ENCODE data around the gene RNF157. TPM values are rescaled to one million over a fixed set of nuclear protein-coding genes. Genes with fewer than 3 reads are reported as not detected.

Gene RNF157
- total RNA-seq, 2 donors from 2014 or later, result 9.6 to 11.2 TPM

GRCh38 chr17:76145231-76146052 lies 94.9 kb downstream of the RNF157 start:
- no peak overlapping the region for H3K4me3 ChIP-seq (ENCODE audit: low read length)
- no peak for TF ChIP-seq CTCF (conservative IDR thresholded peaks at IDR 0.05)
- Mint-ChIP-seq H3K36me3 (ENCODE audit: low read depth) (no peaks in the 10 kb centered on the region), H3K9me3 (no peaks in the 10 kb centered on the region), H3K4me3 (no peak overlapping the region), H3K27me3 (ENCODE audit: insufficient read depth) (peaks cover 52% of the 10 kb centered on the region), H3K4me1 (peaks cover 43% of the 10 kb centered on the region), H3K27ac (no peak overlapping the region)
- H3K9ac ChIP-seq (ENCODE audit: extremely low read depth, low read length, poor library complexity, severe bottlenecking), result no peak overlapping the region
- 77 to 82% methylated on average over 16 to 25 of the region's 25 CpGs for WGBS, 2 experiments (ENCODE audit: insufficient coverage in 1 of 2, insufficient read length in 1 of 2)
- no peaks in the 10 kb centered on the region for H3K36me3 ChIP-seq (ENCODE audit: control insufficient read depth, insufficient read depth, low read length)
- H3K4me1 ChIP-seq (ENCODE audit: control insufficient read depth, insufficient read depth, low read length), result peaks cover 6% of the 10 kb centered on the region
- no peak overlapping the region for H3K27ac ChIP-seq (ENCODE audit: low read depth, low read length)
- peaks cover 34% of the 10 kb centered on the region for H3K27me3 ChIP-seq (ENCODE audit: control insufficient read depth, insufficient read depth, low read length, poor library complexity, severe bottlenecking)
- DNase-seq, result peak; percentile 74
- H3K9me3 ChIP-seq (ENCODE audit: control insufficient read depth, low read length), result no peaks in the 10 kb centered on the region

DNA sequence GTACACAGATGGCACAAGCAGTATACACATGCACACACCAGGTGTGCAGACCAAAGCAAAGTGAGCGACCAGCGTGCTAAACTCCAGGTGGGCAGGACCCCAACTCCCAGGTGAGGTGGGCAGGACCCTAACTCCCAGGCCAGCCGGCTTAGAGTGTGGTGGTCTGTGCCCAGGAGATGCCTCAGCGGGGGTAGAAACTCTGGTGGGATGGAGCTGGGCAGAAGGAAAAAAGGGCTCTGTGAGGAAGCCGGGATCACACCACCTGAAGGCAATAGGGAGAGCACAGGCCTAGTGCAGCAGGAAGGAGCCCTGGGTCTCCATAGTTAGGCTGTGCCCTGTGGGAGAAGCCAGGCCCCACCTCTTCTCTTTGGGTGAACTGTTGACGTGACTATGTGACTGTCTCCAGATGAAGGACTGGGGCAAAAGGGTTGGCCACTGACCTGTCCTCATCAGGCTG lies 97.7 kb downstream of the RNF157 start:
- H3K36me3 ChIP-seq (ENCODE audit: control insufficient read depth, insufficient read depth, low read length), result no peaks in the 10 kb centered on the region
- Mint-ChIP-seq H3K27ac (no peak overlapping the region), H3K27me3 (ENCODE audit: insufficient read depth) (peaks cover 76% of the 10 kb centered on the region), H3K4me3 (no peak overlapping the region), H3K4me1 (peaks cover 51% of the 10 kb centered on the region), H3K36me3 (ENCODE audit: low read depth) (peaks cover 3% of the 10 kb centered on the region), H3K9me3 (no peaks in the 10 kb centered on the region)
- DNase-seq, result peak; percentile 59
- TF ChIP-seq CTCF (conservative IDR thresholded peaks at IDR 0.05), result no peak
- H3K4me1 ChIP-seq (ENCODE audit: control insufficient read depth, insufficient read depth, low read length), result peaks cover 19% of the 10 kb centered on the region
- no peaks in the 10 kb centered on the region for H3K9me3 ChIP-seq (ENCODE audit: control insufficient read depth, low read length)
- H3K27ac ChIP-seq (ENCODE audit: low read depth, low read length), result no peak overlapping the region
- no peak overlapping the region for H3K4me3 ChIP-seq (ENCODE audit: low read length)
- H3K9ac ChIP-seq (ENCODE audit: extremely low read depth, low read length, poor library complexity, severe bottlenecking), result no peak overlapping the region
- WGBS, 2 experiments (ENCODE audit: insufficient coverage in 1 of 2, insufficient read length in 1 of 2), result 81 to 82% methylated on average over 2 to 6 of the region's 6 CpGs
- peaks cover 60% of the 10 kb centered on the region for H3K27me3 ChIP-seq (ENCODE audit: control insufficient read depth, insufficient read depth, low read length, poor library complexity, severe bottlenecking)

GRCh38 chr17:76142039-76142584 lies 98.2 kb downstream of the RNF157 start:
- Histone ChIP-seq H3K4me3 (ENCODE audit: low read length) (peak overlapping the region; percentile 79), H3K9me3 (ENCODE audit: control insufficient read depth, low read length) (no peaks in the 10 kb centered on the region), H3K27me3 (ENCODE audit: control insufficient read depth, insufficient read depth, low read length, poor library complexity, severe bottlenecking) (peaks cover 66% of the 10 kb centered on the region), H3K36me3 (ENCODE audit: control insufficient read depth, insufficient read depth, low read length) (no peaks in the 10 kb centered on the region), H3K27ac (ENCODE audit: low read depth, low read length) (no peak overlapping the region), H3K9ac (ENCODE audit: extremely low read depth, low read length, poor library complexity, severe bottlenecking) (no peak overlapping the region), H3K4me1 (ENCODE audit: control insufficient read depth, insufficient read depth, low read length) (peaks cover 22% of the 10 kb centered on the region)
- TF ChIP-seq CTCF (conservative IDR thresholded peaks at IDR 0.05), result no peak
- H3K27ac Mint-ChIP-seq, result no peak overlapping the region
- peaks cover 79% of the 10 kb centered on the region for H3K27me3 Mint-ChIP-seq (ENCODE audit: insufficient read depth)
- WGBS, 2 experiments (ENCODE audit: insufficient coverage in 1 of 2, insufficient read length in 1 of 2), result 41 to 100% methylated on average over 1 to 10 of the region's 10 CpGs
- peaks cover 3% of the 10 kb centered on the region for H3K36me3 Mint-ChIP-seq (ENCODE audit: low read depth)
- peak overlapping the region; percentile 82 for H3K4me3 Mint-ChIP-seq
- peaks cover 48% of the 10 kb centered on the region for H3K4me1 Mint-ChIP-seq
- peak; percentile 59 for DNase-seq
- H3K9me3 Mint-ChIP-seq, result no peaks in the 10 kb centered on the region

Measured in endodermal cell (in vitro differentiated cells).